RKO (cell line): ENCODE results near the gene SLC39A3.
A peak's percentile ranks its signal among the peaks of the same experiment; 100 is the strongest.

Experiments
- DNase-seq: peaks from one replicate; pipeline ENCODE4 v3.0.0-alpha.2; 2016; ENCODE audit warnings: low spot score

The SLC39A3 gene

DNA sequence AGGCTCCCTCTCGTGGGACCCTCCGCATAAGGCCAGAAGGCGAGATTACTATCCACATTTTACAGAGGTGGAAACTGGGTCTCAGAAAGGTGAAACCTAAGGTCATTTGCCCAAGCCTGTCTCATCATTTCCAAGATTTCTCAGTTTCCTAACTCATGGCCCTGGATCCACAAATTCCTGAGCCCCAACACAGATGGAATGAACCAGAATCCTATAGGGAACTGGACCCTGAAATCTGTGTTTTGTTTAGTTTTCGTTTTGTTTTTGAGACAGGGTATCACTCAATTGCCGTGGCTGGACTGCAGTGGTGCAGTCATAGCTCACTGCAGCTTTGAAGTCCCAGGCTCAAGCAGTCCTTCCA lies 36.8 kb downstream of the SLC39A3 start:
- DNase-seq, result no peak

- DNase-seq, result peak; percentile 78
Observed at GRCh38 chr19:2702170-2703076, 37.4 kb downstream of the SLC39A3 start, which contains the start of gene GNG7. Gene GNG7, minus strand, starts transcription at chr19:2702694. Its CDS starts 182,006 bp downstream, at chr19:2520688.

- DNase-seq, result no peak
Observed at GRCh38 chr19:2701361-2702169, 38.3 kb downstream of the SLC39A3 start.

DNA sequence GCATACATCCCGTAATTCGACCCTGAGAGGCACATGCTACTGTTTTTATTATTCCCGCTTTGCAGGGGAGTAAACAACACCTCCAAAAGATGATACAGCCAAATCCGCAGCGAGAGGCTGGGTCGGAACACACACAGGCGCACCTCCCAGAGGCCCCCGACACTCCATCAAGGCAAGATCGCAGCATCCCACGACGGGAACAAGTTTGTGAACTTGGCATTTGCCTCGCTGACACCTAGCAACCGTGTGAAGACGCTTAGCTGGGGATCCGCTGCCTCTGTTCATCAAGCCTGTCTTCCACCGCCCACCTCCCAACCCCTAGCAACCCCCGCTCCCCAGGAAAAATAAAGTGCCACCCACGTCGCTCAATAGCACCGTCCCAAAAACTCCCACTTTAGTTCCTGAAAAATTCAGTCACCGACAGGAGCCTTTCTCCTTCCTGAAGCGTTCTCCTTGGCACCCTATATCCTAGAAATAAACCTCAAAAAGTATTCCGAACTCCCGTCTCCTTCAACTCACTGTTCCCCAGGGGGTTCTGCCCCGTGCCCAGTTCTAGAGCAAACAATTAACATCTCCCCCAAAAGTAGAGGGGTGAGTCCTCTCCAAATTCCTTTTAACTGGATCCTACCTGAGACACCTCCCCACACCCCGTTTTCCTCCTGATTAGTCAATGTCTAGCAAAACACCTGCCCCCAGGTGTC lies 39.0 kb downstream of the SLC39A3 start:
- no peak for DNase-seq

GRCh38 chr19:2699413-2700140 lies 40.2 kb downstream of the SLC39A3 start:
- no peak for DNase-seq

DNA sequence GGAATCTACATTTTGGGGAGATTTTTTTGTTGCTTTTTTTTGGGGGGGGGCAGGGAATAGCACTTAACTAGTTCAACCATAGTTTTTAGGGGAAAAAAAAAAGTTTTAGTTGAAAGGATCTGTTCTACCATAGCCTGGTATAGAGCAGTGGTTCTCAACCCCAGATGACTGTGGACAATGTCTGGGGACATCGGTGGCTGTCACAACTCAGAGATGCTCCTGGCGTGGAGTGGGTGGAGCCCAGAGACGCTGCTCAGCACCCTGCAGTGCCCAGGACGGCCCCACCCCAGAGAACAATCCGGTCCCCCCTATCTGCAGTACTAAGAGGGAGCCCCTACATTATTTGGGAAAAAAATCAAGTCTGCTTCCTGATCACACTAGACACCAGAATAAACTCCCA lies 45.6 kb downstream of the SLC39A3 start:
- no peak for DNase-seq

DNA sequence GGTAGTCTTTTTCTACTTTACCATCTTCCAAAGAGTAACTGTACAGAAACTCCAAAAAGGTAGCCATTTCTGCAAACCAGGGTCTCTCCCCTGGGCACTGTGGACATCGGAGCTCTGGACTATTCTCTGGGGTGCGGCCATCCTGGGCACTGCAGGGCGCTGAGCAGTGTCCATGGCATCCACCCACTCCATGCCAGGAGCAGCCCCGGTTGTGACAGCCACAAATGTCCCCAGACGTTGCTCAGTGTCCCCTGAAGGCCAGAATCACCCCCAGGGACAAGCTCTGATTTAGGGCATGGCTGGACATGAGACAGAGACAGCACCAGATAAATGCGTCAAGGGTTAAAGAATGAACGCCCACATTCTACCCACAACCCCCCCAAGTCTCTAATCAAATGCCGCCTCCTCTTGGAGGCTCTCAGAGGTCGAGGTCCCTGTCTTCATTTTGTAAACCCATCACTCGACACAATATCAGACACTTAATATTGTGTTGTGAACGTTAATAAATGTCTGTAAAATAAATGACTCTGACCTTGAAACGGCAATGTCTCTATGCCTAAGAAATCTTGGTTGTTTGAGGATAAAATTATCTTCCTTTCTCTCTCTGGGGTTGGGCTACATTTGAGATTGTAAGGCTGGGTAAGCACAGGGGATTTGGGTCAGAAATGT lies 46.2 kb downstream of the SLC39A3 start:
- DNase-seq, result no peak

DNA sequence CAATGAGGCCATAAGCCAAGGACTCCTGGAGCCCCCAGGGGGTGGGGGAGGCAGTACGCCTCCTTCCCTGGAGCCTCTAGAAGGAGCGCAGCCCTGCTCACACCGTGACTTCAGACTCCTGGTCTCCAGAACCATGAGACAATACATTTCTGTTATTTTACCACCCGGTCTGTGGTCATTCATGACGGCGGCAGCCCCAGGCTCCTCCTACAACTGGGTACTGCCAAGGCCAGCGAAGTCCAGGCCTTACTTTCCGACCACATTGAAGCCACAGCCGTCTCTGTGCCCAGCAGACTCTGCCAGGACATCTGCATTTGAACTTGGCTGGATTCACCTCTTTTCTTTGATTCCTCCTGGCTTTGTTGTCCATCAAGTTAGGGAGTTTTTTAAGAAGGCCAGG lies 47.9 kb downstream of the SLC39A3 start:
- no peak for DNase-seq

DNA sequence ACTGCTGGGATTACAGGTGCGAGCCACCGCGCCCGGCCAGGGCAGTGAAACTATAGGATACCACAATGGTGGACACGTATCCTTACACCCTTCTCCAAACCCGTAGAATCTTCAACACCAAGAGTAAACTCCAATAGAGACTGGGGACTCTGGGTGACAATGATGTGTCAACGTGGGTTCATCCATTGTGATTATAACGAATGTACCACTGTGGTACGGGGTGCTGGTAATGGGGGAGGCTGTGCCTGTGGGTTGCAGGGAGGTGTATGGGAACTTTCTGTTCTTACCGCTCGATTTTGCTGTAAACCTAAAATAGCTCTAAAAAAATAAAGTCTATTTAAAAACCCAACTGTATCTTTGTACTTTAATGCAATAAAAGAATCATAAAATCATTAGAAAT lies 49.0 kb downstream of the SLC39A3 start:
- no peak for DNase-seq

DNA sequence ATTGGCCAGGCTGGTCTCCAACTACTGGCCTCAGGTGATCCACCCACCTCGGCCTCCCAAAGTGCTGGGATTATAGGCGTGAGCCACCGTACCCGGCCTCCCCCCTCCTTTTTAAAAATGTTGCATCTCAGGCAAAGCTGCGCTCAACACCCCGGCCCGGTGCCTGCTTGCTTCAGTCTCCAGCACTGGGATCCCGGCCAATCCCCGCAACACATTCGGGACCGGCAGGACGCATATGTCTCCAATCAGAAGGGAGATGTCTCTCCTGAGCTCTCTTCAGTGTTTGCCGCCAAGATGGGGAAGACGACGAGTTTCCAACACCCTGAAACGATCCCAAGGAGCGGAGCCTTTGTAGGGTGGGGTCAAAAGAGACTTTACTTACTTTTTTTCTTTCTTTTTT lies 53.5 kb downstream of the SLC39A3 start:
- no peak for DNase-seq

DNA sequence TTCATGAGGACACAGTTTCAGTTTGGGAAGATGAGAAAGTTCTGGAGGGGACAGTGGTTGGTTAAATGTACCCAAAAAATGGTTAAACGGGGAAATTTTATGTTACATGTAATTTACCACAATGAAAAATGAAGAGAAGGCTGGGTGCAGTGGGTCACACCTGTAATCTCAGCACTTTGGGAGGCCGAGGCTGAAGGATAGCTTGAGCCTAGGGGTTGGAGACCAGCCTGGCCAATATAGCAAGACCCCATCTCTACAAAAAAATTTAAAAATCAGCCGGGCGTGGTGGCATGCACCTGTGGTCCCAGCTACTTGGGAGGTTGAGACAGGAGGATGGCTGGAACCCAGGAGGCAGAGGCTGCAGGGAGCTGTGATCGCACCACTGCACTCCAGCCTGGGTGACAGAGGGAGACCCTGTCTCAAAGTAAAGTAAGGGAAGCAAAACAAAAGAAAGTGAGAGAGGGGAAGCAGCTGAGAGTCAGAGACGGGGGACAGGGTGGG lies 54.6 kb downstream of the SLC39A3 start:
- DNase-seq, result no peak

GRCh38 chr19:2683430-2684003 lies 56.3 kb downstream of the SLC39A3 start:
- no peak for DNase-seq
